CD4-positive, alpha-beta T cell treated with Interleukin-12 subunit alpha and Interleukin-12 subunit beta, for 1 hour (primary cell): Measurements from ENCODE around the gene PHF21B.
"Not testable (repeated sequence)": the region's sequence is repeated elsewhere in the genome, so short reads cannot be mapped to it uniquely, and the experiment has no call there.

Experiments used
- DNase-seq: peaks from one replicate; pipeline ENCODE4 v3.0.0-alpha.2; 2020

The PHF21B gene

DNA sequence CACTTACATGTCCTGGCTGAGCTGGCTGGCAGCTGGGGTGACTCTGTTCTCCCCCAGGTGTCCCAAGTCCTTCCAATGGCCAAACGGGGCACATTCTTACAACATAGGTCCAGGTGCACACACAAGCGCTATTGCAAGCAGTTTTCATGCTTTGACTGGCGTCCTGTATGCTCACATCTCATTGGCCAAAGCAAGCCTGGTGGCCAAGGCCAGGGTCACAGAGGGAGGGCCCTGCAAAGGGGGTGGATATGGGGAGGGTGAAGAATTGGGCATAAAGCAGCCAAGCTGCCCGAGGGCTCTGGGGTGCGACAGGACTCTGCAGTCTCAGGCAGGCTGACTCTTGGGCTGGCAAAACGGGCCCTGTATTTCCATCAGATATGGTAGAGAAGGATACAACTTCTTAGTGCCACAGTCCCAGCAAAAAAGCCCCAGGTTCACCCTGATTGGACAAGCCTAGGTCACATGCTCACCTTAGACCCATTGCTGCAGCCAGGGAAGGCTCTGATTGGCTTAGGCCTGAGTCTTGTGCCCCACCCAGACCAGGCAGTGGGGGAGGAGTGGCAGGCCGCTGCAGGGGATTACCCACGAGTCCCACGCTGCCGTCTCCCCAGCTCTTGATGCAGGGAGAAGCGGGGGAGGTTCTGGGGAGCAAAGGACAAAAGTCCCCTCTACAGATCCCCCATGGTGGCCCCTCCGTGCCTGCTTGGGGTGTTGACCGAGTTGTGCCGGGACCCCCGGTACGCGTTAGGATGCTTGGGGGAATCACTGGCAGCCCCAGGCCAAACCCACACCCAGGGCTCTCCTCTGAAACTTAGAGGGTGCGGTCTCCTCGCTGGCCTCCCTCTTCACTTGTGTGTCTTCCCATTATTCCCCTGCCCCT, 146.6 kb downstream of the PHF21B start:
- no peak for DNase-seq

DNA sequence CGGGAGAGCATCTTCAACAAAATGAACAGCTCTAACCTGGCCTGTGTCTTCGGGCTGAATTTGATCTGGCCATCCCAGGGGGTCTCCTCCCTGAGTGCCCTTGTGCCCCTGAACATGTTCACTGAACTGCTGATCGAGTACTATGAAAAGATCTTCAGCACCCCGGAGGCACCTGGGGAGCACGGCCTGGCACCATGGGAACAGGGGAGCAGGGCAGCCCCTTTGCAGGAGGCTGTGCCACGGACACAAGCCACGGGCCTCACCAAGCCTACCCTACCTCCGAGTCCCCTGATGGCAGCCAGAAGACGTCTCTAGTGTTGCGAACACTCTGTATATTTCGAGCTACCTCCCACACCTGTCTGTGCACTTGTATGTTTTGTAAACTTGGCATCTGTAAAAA, 147.5 kb downstream of the PHF21B start:
- DNase-seq, result no peak

DNA sequence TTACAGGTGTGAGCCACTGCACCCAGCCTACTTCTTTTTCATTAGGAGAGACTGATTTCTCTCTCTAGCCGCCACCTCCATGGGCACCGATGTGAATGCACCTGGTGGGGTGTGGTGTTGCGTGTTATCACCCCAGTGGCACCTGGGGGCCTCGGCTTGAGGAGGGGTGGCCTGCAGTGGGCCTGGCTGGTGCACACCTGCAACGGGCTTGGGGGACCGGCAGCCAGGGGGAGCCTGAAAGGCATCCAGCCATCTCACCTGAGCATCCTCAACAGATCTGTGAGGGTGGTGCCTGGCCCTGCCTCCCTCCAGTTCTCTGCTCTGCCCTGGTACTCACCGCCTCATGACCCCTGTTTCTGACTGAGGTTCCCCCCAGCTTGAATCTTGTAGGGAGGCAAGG, 148.6 kb downstream of the PHF21B start:
- DNase-seq, result no peak

DNA sequence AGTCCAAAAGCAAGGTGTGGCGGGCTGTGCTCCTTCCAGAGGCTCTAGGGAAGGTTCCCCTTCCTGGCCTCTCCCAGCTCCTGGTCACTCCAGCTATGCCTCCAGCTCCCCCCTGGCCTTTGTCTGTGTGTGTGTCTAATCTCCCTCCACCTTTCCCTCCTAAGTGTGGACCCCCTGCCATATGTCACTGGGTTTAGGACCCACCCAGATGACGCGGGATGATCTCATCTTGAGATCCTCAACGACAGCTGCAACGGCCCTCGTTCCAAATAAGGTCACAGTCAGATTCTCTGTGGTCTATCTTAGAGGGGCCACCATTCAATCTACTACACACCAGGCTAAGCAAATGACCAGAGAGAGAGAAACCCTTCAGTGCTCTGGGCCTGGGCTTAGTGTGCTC, 149.5 kb downstream of the PHF21B start:
- no peak for DNase-seq

DNA sequence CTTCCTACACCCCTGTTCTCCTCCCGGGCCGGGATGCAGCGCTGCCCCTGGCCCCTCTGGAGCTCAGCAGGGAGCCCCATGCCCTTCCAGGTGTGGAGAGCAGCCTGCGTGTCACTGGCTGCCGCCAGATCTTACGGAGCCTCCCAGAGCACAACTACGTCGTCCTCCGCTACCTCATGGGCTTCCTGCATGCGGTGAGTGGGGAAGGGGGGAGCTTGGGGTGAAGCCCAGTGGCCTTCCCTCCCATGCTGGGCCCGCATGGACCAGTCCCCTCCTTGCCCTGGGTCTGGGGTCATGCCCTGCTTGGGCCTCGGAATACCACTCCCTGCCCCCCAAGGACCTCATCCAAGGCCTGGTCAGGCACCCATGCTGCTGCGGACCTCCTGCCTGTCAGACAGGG, 150.2 kb downstream of the PHF21B start:
- DNase-seq, result no peak

DNA sequence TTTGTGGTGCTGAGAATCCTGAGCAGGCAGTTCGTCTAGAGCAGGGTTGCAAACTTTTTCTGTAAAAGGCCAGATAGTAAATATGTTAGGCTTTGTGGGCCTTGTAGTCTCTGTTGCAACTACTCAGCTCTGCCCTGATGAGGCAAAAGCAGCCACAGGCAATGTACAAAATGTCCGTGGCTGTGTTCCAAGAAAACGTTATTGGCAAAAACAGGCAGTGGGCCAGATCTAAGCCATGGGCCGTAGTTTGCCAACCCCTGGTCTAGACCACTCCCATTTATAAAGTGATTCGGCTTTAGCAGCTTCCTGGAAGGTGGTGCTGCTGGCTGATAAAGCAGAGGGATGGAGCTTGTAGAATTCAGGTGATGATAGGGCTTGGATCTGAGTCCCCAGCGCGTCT, 151.0 kb downstream of the PHF21B start:
- not testable (repeated sequence) for DNase-seq

DNA sequence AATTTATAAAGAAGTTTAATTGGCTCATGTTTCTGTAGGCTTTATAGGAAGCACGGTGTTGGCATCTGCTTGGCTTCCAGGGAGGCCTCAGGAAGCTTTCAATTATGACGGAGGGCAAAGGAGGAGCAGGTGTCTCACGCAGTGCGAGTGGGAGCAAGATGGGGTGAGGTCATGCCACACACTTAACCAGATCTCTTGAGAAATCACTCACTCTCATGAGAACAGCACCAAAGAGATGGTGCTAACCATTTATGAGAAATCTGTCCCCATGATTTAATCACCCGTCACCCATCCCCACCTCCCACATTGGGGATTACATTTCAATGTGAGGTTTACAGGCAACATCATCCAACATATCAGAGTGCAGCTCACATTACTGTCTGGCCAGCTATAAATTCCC, 153.9 kb downstream of the PHF21B start:
- DNase-seq, result no peak

DNA sequence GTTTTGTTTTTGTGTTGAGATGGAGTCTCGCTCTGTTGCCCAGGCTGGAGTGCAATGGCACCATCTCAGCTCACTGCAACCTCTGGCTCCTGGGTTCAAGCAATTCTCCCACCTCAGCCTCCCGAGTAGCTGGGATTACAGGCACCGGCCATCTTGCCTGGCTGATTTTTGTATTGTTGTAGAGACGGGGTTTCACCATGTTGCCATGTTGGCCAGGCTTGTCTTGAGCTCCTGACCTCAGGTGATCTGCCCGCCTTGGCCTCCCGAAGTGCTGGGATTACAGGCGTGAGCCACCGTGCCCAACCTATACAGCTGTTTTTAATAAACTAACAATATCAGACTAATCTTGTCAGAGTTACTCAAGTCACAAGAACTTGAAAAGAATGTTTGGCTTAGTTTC, 155.2 kb downstream of the PHF21B start:
- DNase-seq, result not testable (repeated sequence)

DNA sequence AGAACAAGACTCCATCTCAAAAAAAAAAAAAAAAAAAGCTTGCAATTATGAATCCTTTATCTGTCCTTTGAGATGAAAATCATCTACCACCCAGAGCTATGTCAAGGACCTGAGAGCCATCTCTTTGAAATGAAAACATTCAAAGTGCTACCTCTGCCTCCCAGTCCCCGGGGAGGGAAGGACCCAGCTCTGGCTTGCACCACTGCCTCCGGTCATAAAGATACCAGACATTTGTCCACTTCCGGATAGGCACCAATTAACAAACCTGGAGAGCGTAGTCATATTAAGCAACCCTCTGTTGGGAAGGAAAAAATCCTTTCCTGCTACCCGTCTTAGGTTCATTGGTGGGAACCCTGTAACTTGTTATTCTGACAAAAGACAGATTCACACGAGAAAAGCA, 158.9 kb downstream of the PHF21B start:
- no peak for DNase-seq

DNA sequence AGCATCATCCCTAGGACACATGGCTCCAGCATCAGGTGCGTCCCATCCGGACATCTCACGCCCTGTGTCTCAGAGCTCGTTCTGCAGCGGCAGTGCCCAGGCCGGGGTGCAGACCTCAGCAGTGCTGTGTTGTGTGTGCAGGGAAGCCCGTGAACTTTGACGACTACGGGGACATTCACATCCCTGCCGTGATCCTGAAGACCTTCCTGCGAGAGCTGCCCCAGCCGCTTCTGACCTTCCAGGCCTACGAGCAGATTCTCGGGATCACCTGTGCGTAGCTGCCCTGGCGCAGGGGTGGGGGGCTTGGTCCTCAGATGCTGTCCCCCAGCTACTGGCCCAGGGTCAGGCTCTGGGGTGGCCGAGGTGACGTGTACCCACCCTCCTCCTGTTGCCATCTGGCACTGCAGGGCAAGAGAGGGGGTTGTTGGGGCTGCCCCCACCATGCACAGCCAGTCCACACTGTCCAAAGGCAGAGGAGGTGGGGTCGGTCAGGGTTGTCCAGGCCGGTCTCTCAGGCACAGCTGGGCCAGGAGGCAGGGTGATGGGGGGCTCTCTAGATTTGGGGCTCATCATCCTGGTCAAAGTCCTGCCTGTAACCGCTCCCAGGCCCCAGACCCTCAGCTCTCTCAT, 160.9 kb downstream of the PHF21B start:
- no peak for DNase-seq

DNA sequence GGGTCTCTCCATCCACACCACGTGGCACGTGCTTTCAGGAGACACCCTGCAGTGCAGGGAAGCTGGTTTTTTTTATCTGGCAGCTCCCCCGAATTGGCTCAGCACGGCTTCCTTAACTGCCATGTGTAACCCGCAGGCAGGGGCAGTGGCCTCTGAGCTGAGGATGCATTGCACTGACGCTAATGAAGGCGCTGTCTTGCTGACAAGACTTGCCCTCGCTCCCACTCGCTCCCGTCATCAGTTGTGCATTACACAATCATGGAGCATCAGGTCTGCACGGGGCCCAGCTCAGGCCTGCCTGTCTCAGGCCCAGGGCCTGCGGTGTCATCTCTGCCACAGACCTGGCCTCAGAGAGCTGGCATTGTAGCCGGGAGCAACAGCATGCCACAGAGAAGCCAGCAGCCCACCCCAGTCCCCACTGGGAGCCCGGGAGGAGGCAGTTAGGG, 161.5 kb downstream of the PHF21B start:
- no peak for DNase-seq

DNA sequence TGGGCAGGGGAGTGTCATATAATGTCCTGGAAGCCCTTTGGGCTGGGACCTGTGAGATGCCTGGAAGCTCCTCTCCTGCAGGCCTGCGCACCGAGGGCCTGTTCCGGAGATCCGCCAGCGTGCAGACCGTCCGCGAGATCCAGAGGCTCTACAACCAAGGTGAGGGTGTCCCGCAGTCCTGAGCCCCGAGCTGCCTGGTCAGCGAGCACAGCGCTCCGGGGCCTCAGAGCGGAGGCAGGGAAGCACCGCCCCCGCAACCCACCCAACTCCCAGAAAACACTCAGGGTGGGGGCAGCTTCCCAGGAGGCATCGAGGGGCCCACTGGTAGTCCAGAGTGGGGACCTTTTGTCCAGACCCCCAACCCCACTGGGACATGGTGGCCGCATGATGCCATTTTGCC, 161.9 kb downstream of the PHF21B start:
- DNase-seq, result no peak

DNA sequence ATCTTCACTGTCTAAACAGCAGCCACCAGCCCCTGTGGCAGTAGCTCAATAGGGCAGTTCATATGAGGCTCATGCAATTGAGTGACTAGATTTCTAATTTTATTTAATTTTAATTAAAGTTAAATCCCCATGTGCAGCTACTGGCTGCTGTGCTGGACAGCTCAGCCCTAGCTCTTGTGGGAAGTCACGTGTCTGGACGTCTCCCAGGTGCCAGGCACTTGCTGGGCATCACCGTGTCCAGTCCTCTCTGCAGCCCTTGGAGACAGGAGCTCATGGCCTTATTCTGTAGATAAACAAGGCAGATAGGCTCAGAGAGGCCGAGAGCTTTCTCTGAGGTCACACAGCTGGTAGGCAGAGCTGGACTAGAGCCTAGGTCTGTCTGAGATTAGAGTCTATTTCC, 162.4 kb downstream of the PHF21B start:
- DNase-seq, result no peak

DNA sequence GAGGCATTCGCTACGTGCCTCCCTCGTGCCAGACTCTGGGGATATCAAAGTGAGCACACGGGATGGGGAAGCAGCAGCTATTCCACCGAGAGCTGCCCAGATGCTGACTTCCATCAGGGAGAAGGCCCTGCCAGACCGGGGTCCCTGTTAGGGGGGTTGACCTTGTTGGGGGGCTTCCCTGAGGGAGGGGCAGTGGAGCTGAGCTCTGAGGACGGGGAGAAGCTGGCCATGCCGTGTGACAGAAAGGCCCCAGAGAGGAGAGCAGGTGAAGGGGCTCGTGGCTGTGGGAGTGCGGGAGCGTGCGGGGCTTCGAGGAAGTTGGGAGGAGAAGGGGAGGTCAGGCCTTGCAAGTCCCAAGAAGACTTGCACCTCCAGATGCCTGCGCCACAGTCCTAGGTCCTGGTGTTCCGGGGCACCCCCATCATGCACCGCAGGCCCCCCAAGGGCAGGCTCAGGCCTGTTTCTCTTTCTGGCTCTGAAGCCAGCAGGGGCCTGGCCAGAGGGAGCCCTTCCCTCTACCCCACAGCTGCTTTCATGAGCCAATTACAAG, 163.0 kb downstream of the PHF21B start:
- DNase-seq, result no peak

DNA sequence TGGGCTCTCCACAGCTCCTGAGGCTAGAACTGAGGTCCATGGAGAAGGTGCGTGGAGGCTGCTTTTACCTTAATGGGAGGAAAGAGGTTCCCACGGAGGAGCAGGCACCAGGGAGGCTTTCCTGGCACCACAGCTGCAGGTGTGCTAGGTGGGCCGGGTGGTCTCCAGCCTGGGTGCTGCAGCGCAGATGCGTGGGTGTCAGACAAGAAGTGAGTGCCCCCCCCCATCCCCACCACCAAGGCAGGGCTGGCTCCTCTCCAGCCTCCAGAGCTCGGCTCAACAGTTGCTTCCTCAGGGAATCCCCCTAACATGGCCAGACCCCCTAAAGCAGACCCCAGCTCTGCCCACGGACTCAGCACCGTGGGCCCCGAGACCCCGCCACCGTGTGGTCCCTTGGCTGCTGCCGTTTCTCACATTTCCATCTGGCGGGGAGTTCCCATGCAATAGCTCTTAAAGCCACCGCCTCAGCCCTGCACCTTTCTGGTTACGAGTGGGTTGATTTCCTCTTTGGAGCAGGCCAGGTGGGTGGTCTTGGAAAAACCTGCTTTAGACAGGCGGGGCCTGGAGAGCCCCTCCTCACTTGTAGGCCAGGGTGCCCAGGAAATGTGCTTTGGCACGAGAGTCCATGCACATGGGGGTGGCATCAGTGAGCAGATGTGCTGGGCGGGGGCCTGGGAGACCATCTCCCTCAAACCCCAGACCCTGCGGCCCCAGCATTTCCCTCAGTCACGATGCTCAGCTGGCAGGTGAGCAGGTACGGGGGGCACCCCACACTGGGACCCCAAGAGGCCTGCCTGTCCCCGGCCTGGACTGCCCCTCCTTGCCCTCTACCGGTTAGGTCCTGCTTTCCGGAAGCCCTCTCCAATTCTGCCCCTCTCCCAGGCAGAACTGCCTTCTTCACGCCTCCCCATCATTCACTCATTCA, 163.7 kb downstream of the PHF21B start:
- no peak for DNase-seq

DNA sequence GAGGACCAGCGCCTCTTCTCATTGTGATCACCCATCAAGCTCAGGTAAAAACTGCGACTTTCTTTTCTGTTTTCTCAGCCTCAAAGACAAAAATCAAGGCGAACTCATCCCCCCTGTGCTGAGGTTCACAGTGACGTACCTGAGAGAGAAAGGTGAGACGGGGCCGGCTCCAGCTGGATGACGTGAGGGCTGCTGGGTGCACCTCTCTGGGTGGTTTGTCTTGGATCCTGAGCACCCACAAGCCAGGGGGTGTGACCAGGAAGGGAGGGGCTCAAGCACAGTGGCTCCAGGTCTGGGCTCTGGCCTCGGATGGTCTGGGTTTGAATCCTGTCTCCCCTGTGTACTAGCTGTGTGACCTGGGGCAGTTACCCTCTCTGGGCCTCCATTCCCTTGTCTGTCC, 164.6 kb downstream of the PHF21B start:
- DNase-seq, result no peak

DNA sequence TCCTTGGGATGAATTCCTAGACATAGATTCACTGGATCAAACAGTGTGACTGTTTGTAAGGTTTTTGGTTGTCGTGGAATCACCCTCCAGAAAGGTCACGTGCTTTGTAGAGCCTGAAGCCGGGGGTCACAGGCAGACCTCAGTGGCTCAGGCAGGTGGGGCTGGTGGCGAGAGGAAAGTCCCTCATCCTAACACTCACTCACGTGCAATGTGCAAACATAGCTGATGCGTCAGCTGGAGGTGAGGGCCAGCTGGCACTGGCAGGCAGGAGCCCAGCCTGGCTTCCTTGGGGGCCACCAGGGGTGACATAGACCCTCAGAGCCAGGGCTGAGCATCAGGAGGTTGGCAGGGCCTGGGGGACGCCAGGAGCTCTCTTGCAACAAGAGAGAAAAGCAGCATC, 167.4 kb downstream of the PHF21B start:
- no peak for DNase-seq

DNA sequence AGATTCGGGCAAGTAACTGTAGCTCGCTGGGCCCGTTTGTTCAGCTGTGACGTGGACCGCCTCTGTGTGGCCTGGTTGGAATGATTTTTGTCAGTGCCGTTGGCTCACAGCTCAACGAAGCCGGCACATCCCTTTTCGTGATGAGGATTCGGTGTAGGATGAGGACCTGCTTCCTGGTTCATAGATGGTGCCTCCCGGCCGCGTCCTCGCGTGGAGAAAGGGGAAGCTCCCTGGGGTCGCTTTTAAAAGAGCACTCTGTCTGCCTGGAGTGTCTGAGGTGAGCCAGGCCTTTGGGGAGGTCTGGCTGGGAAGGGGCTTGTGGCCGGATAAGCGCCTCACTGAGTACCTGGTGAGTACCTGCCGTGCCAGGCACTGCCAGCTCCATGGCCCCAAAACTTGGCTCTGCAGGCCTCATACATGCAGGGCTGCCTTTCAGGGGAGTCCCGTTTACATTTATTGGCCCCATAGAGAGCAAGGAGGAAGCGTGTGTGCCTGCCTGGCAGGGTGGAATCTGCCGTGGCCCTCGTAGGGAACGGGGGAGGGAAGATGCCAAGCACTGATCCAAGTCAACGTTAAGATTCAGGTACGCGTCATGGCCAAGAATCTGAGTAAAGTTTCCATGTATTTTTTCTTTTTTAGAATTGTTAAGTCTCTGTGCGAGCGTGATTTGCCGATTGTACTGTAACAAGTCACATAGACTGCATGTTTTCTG, 169.0 kb downstream of the PHF21B start:
- no peak for DNase-seq

DNA sequence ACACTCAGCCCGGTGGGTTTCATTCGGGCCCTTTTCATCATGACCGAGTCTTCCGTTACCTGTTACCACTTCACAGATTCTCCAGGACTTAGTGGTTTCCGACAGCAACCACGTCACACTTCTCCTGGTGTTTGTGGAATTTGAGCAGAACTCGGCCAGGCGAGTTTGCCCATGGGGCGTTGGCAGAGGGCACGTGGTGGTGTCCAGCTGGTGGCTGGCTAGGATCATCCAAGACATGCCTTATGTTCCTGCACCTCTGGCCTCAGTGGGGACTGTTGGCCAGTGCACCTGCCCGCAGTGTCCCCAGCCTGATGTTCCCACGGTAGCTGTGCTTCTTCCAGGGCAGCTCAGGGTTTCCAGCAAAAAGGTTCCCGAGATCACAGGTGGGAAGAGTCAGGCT, 170.1 kb downstream of the PHF21B start:
- DNase-seq, result no peak

DNA sequence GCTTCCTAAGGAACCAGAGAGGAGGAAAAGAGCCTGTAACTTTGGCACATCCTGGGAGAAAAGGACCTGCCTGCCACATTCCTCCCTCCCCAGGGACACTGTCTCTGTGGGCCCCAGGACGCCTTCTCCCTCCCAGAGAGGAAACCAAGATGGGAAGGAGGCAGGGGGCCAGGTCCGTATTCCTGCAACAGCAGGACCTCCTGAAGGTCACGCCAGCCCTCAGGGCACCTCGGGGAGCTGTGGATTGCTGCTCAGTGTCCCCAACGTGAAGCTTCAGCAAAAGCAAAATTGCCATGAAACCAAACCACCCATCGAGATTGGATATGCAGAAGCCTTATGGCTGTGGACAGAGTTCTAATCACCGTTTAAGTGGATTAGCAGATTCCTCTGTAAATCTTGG, 170.7 kb downstream of the PHF21B start:
- no peak for DNase-seq

DNA sequence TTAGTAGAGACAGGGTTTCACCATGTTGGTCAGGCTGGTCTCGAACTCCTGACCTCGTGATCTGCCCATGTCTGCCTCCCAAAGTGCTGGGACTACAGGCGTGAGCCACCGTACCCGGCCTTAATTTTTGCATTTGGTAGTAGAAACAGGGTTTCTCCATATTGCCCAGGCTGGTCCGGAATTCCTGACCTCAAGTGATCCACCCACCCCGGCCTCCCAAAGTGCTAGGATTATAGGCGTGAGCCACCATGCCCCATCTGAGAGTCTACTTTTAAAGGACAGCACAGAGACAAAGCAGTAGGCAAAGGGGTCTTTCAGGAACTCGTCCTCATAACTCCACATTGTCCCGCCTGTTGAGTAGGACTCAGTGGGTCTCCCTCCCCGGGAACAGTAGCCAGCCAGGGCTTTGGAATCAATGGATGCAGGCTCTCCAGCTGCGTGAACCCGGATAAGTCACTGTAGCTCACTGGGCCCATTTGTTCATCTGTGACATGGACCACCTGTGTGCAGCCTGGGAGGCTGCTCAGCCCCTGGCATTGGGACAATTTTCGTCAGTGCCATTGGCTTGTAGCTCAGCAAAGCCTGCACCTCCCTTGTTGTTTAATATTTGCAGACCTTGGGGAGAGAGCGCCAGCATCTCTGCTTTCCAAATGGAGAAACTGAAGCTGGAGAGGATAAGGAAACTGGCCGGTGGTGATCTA, 171.3 kb downstream of the PHF21B start:
- DNase-seq, result no peak

DNA sequence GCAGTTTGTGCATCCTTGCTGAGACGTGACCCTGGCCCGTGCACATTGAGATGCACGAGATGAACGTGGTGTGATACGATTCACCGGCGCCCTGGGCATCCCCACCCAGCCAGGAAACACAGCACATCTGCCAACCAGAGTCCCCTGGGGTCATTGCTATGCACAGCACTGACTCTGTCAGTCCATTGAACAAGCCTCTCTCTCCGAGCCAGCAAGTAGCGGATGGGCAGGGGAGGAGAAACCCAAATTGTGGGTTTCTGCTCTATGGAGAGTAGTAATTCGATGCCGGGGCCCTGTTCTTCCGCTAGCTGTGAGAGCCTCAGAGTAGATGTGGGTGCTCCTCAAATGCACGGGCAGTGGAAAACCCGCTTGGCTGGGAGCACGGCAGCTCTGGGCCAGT, 172.3 kb downstream of the PHF21B start:
- DNase-seq, result no peak
